K562 (cell line): ENCODE measurements around the gene RPL27. TPM values are rescaled to one million over a fixed set of nuclear protein-coding genes. Genes with fewer than 3 reads are reported as not detected.

ENCODE experiments used
- CREBBP ChIP-seq: IDR thresholded peaks from one replicate; pipeline ENCODE4 v1.6.1; 2012; ENCODE audit warnings: low read depth, mild to moderate bottlenecking, control low read depth, inconsistent platforms, low read length
- DDX20 ChIP-seq: fragments of 450-650 bp; IDR thresholded peaks from 2 replicates; pipeline ENCODE4 v1.6.1; 2016; ENCODE audit warnings: missing genetic modification characterization, low read depth, mild to moderate bottlenecking, missing compliant biosample characterization, moderate library complexity
- DPF2 ChIP-seq: fragments of 450-650 bp; IDR thresholded peaks from 2 replicates; pipeline ENCODE4 v1.6.1; 2016
- E2F8 ChIP-seq: fragments of 450-650 bp; IDR thresholded peaks from 2 replicates; pipeline ENCODE4 v1.7.1; 2018; ENCODE audit warnings: mild to moderate bottlenecking, low read depth; ENCODE audit not compliant: partially characterized antibody
- ELF1 ChIP-seq: fragments of 200-800 bp; sonication (Bioruptor generic); IDR thresholded peaks from 2 replicates; pipeline ENCODE4 v1.6.1; 2016; ENCODE audit warnings: missing genetic modification characterization, missing compliant biosample characterization
- FOXK2 ChIP-seq, 2 experiments: fragments of 450-650 bp; IDR thresholded peaks in 1 of 2; conservative IDR thresholded peaks in 1 of 2; 2 replicates each; pipeline ENCODE4 v1.6.1; 2016; ENCODE audit warnings: low read depth in 2 of 2, mild to moderate bottlenecking in 1 of 2
- GTF2F1 ChIP-seq: IDR thresholded peaks from 2 replicates; pipeline ENCODE4 v1.6.1; 2011; ENCODE audit warnings: low read depth, low read length, improper control_type of control experiment
- MEIS2 ChIP-seq: fragments of 450-650 bp; IDR thresholded peaks from 2 replicates; pipeline ENCODE4 v1.6.1; 2014; ENCODE audit warnings: mild to moderate bottlenecking; ENCODE audit not compliant: partially characterized antibody
- MYNN ChIP-seq, 2 experiments: sonication (generic); formaldehyde crosslinking in 1 of 2; IDR thresholded peaks; 2 replicates each; pipeline versions ENCODE4 v1.5.0 to v1.6.1; 2016 to 2020; ENCODE audit warnings: antibody characterized with exemption in 1 of 2, missing genetic modification reagents in 1 of 2
- PATZ1 ChIP-seq: fragments of 250-450 bp; sonication (Bioruptor Pico); IDR thresholded peaks from 2 replicates; pipeline ENCODE4 v1.5.0; 2020; ENCODE audit warnings: mild to moderate bottlenecking, borderline replicate concordance
- POLR2A ChIP-seq: fragments of 450-650 bp; conservative IDR thresholded peaks from 2 replicates; pipeline ENCODE4 v1.6.1; 2016
- TBL1XR1 ChIP-seq, 2 experiments: IDR thresholded peaks; 2 replicates each; pipeline ENCODE4 v1.6.1; 2012; ENCODE audit warnings: improper control_type of control experiment in 2 of 2, low read length in 2 of 2, mild to moderate bottlenecking in 1 of 2
- TCF7 ChIP-seq: sonication (generic); IDR thresholded peaks from 2 replicates; pipeline ENCODE4 v1.6.1; 2016; ENCODE audit warnings: antibody characterized with exemption, borderline replicate concordance
- TFE3 ChIP-seq: fragments of 450-650 bp; formaldehyde crosslinking; IDR thresholded peaks from 2 replicates; pipeline ENCODE4 v1.4.0; 2020; ENCODE audit warnings: mild to moderate bottlenecking, mixed read lengths
- ZNF592 ChIP-seq: fragments of 450-650 bp; IDR thresholded peaks from 2 replicates; pipeline ENCODE4 v1.6.1; 2017; ENCODE audit warnings: antibody characterized with exemption, mild to moderate bottlenecking
- ZNF778 ChIP-seq: fragments of 450-650 bp; formaldehyde crosslinking; IDR thresholded peaks from 2 replicates; pipeline ENCODE4 v1.4.0; 2020; ENCODE audit warnings: mild to moderate bottlenecking, moderate library complexity
- polyA plus RNA-seq, 8 experiments: library from polyadenylated mRNA; depleted of rRNA in 4 of 8; stranded (reverse) in 5 of 8; unstranded in 3 of 8; fragments of >200 nt; fragmentation: Nextera tagmentation in 2 of 8; fragmentation: Illumina TruSeq in 1 of 8; extraction: Ambion mirVana in 2 of 8; extraction: Trizol in 1 of 8; gene quantifications; 2 replicates each; pipeline versions ENCODE4 v1.2.1 to v1.2.3, GENCODE V29; 2011 to 2014; ENCODE audit warnings: inconsistent platforms in 1 of 8, missing spikeins in 1 of 8
- total RNA-seq, 7 experiments: library from RNA; depleted of rRNA in 6 of 7; stranded (reverse); fragments of >200 nt in 6 of 7; fragmentation: Illumina TruSeq in 2 of 7; extraction: Trizol in 2 of 7; gene quantifications; 2 replicates each; pipeline versions ENCODE4 v1.2.1 to v1.2.3, GENCODE V29; 2011 to 2021; ENCODE audit warnings: low replicate concordance in 1 of 7

RPL27 gene
- total and polyA plus RNA-seq, 9 of the 15 experiments (the other 6 are each of a cell fraction or from before 2014, with no cell fraction given), result 1,539 to 6,155 (median 3,710) TPM

- TF ChIP-seq ZNF592 (0 out of 2 replicates have a peak, but pooled peaks have one; percentile 43), MYNN (IDR thresholded peaks at IDR 0.05) (peak; percentile 61; the same call in 1 of the 2 replicates), MYNN (CRISPR knock-in tag; IDR thresholded peaks at IDR 0.05) (no peak), DDX20 (tag) (no peak), CREBBP (no peak), DPF2 (peak; percentile 92), FOXK2 (conservative IDR thresholded peaks at IDR 0.05 in 1 of 2, IDR thresholded peaks at IDR 0.05 in 1 of 2; ENCODE audit: low read depth in 2 of 2) (0 out of 4 replicates have a peak, but pooled peaks of 1 of the 2 experiments have one; percentile 28), PATZ1 (CRISPR knock-in tag) (0 out of 2 replicates have a peak, but pooled peaks have one; percentile 9), POLR2A (no peak), E2F8 (no peak), MEIS2 (peak; percentile 36), ELF1 (tag) (no peak), TCF7 (no peak), TBL1XR1 (IDR thresholded peaks at IDR 0.05; ENCODE audit: low read length in 2 of 2) (peak in 1 of 2 experiments; percentile 86; a peak in 2 of 4 replicates), ZNF778 (CRISPR knock-in tag) (no peak), TFE3 (CRISPR knock-in tag) (0 out of 2 replicates have a peak, but pooled peaks have one; percentile 24), GTF2F1 (no peak)
Measured at GRCh38 chr17:43020789-43021740, 22.8 kb downstream of the RPL27 start (continued).
